Measurements from ENCODE around the gene SLC25A23. TPM values are rescaled to one million over a fixed set of nuclear protein-coding genes. Genes with fewer than 3 reads are reported as not detected.
A peak's percentile ranks its signal among the peaks of the same experiment; 100 is the strongest.
"Not testable (repeated sequence)": the region's sequence is repeated elsewhere in the genome, so short reads cannot be mapped to it uniquely, and the experiment has no call there.

Gene SLC25A23
- 16.0 and 57.2 TPM in 2 replicates for total RNA-seq (ENCODE audit: low replicate concordance)

- H3K4me2 ChIP-seq = peak within 1 kb of the TSS; percentile 95
Measured at GRCh38 chr19:6459262-6460098, at the start of gene SLC25A23. Gene SLC25A23, minus strand, starts transcription at chr19:6459792. Its CDS starts 164 bp downstream, at chr19:6459628.

GRCh38 chr19:6508028-6508771 is 48.6 kb upstream of the SLC25A23 start:
- DNase-seq (ENCODE audit: low spot score); H4K20me1 ChIP-seq (ENCODE audit: low read depth); H3K4me3 Mint-ChIP-seq; H3K27ac Mint-ChIP-seq; H3K4me2 ChIP-seq; H3K36me3 ChIP-seq; H3F3A ChIP-seq (ENCODE audit: low read depth); H3K9me3 ChIP-seq (ENCODE audit: low read depth); H3K79me2 ChIP-seq (ENCODE audit: low read depth); H3K27me3 ChIP-seq; H3K36me3 Mint-ChIP-seq; H3K4me1 ChIP-seq; H3K27me3 Mint-ChIP-seq (ENCODE audit: insufficient read depth, low read depth); H3K27ac ChIP-seq; H3K4me3 ChIP-seq; H3K9ac ChIP-seq; H3K4me1 Mint-ChIP-seq; H2AFZ ChIP-seq (replicated peaks); H3K9me3 Mint-ChIP-seq: not testable (repeated sequence)

More at GRCh38 chr19:6459262-6460098, at the start of gene SLC25A23:
- Mint-ChIP-seq H3K9me3 (peaks cover 12% of the 10 kb centered on the region), H3K4me1 (peaks cover 16% of the 10 kb centered on the region), H3K27me3 (ENCODE audit: insufficient read depth, low read depth) (peaks cover 29% of the 10 kb centered on the region), H3K4me3 (peak within 1 kb of the TSS; percentile 96), H3K36me3 (peaks cover 18% of the 10 kb centered on the region), H3K27ac (peak within 1 kb of the TSS; percentile 96)
- Histone ChIP-seq H2AFZ (replicated peaks) (peak within 1 kb of the TSS; percentile 64), H3F3A (ENCODE audit: low read depth) (peaks cover 13% of the 10 kb centered on the region), H3K36me3 (no peaks in the 10 kb centered on the region), H3K79me2 (ENCODE audit: low read depth) (no peaks in the 10 kb centered on the region), H4K20me1 (ENCODE audit: low read depth) (no peaks in the 10 kb centered on the region), H3K4me3 (peak within 1 kb of the TSS; percentile 76), H3K4me1 (peaks cover 1% of the 10 kb centered on the region), H3K27me3 (peaks cover 40% of the 10 kb centered on the region), H3K9me3 (ENCODE audit: low read depth) (no peaks in the 10 kb centered on the region), H3K9ac (no peak within 1 kb of the TSS), H3K27ac (no peak within 1 kb of the TSS)
- peak; percentile 89 for DNase-seq (ENCODE audit: low spot score)
- no peak for TF ChIP-seq CTCF (IDR thresholded peaks at IDR 0.05)
- no peak for TF ChIP-seq EZH2 (IDR thresholded peaks at IDR 0.05)
- TF ChIP-seq EZH2phosphoT487 (IDR thresholded peaks at IDR 0.05) = no peak

- Histone ChIP-seq H3K36me3 (no peaks in the 10 kb centered on the region), H3K4me1 (peaks cover 7% of the 10 kb centered on the region), H3K4me3 (no peak overlapping the region), H3K9ac (no peak overlapping the region), H2AFZ (replicated peaks) (no peak overlapping the region), H4K20me1 (ENCODE audit: low read depth) (no peaks in the 10 kb centered on the region), H3K79me2 (ENCODE audit: low read depth) (no peaks in the 10 kb centered on the region), H3K27me3 (peaks cover 27% of the 10 kb centered on the region), H3K27ac (no peak overlapping the region), H3F3A (ENCODE audit: low read depth) (no peaks in the 10 kb centered on the region), H3K4me2 (no peak overlapping the region), H3K9me3 (ENCODE audit: low read depth) (no peaks in the 10 kb centered on the region)
- H3K4me1 Mint-ChIP-seq = peaks cover 5% of the 10 kb centered on the region
- peaks cover 35% of the 10 kb centered on the region for H3K27me3 Mint-ChIP-seq (ENCODE audit: insufficient read depth, low read depth)
- no peaks in the 10 kb centered on the region for H3K36me3 Mint-ChIP-seq
- no peak overlapping the region for H3K4me3 Mint-ChIP-seq
- H3K9me3 Mint-ChIP-seq = peaks cover 2% of the 10 kb centered on the region
- no peak for DNase-seq (ENCODE audit: low spot score)
- H3K27ac Mint-ChIP-seq = no peak overlapping the region
- TF ChIP-seq EZH2phosphoT487 (IDR thresholded peaks at IDR 0.05) (no peak), EZH2 (IDR thresholded peaks at IDR 0.05) (no peak)
Measured at GRCh38 chr19:6503407-6504201, 44.0 kb upstream of the SLC25A23 start.
